Transverse colon (tissue), 3 donors: ENCODE measurements around the gene RHOT2.

Source experiments
- CTCF ChIP-seq, 5 experiments: fragments of 200-600 bp in 3 of 5; fragments of 450-650 bp in 2 of 5; sonication (generic) in 3 of 5; IDR thresholded peaks; 1 replicate in 2 of 5; 2 replicates in 3 of 5; pipeline ENCODE4 v1.5.1; 2016 to 2017; ENCODE audit warnings: antibody characterized with exemption in 5 of 5, inconsistent platforms in 3 of 5, mild to moderate bottlenecking in 2 of 5, moderate library complexity in 1 of 5
- POLR2A ChIP-seq: fragments of 450-650 bp; IDR thresholded peaks from one replicate; pipeline ENCODE4 v1.6.1; 2016; ENCODE audit warnings: antibody characterized with exemption, mild to moderate bottlenecking, moderate library complexity

GRCh38 chr16:684071-684794, 16.3 kb downstream of the RHOT2 start, which contains the start of gene JMJD8:
- TF ChIP-seq POLR2A: peak; percentile 51
- no peak for TF ChIP-seq CTCF (IDR thresholded peaks at IDR 0.05)
